Neural progenitor cell (in vitro differentiated cells): ENCODE measurements around the gene MAP3K9. TPM values are rescaled to one million over a fixed set of nuclear protein-coding genes. Genes with fewer than 3 reads are reported as not detected.

Source experiments
- DNase-seq: peaks from one replicate; pipeline ENCODE4 v3.0.0-alpha.2; 2016; ENCODE audit warnings: low spot score
- H2AFZ ChIP-seq: fragments of 200-600 bp; sonication (generic); replicated peaks from 2 replicates; pipeline ENCODE4 v1.6.1; 2016; ENCODE audit warnings: antibody characterized with exemption
- H3F3A ChIP-seq: fragments of 200-600 bp; sonication (generic); 2 replicates; pipeline ENCODE4 v1.6.1; 2016; ENCODE audit warnings: antibody characterized with exemption, low read depth
- H3K27ac ChIP-seq: fragments of 200-600 bp; sonication (generic); 2 replicates; pipeline ENCODE4 v1.5.1; 2016; ENCODE audit warnings: mild to moderate bottlenecking
- H3K27me3 ChIP-seq: fragments of 200-600 bp; sonication (generic); 2 replicates; pipeline ENCODE4 v1.6.1; 2016; ENCODE audit warnings: mild to moderate bottlenecking, moderate library complexity
- H3K36me3 ChIP-seq: fragments of 200-600 bp; sonication (generic); 2 replicates; pipeline ENCODE4 v1.5.1; 2016
- H3K4me1 ChIP-seq: fragments of 200-600 bp; sonication (generic); 2 replicates; pipeline ENCODE4 v1.6.1; 2016; ENCODE audit warnings: mixed run types
- H3K4me2 ChIP-seq: fragments of 200-600 bp; sonication (generic); 2 replicates; pipeline ENCODE4 v1.6.1; 2016
- H3K4me3 ChIP-seq: fragments of 200-600 bp; sonication (generic); 2 replicates; pipeline ENCODE4 v1.5.1; 2016
- H3K79me2 ChIP-seq: fragments of 200-600 bp; sonication (generic); 2 replicates; pipeline ENCODE4 v1.6.1; 2016; ENCODE audit warnings: low read depth
- H3K9ac ChIP-seq: fragments of 200-600 bp; sonication (generic); 2 replicates; pipeline ENCODE4 v1.6.1; 2016
- H3K9me3 ChIP-seq: fragments of 200-600 bp; sonication (generic); 2 replicates; pipeline ENCODE4 v1.5.1; 2016; ENCODE audit warnings: low read depth
- H4K20me1 ChIP-seq: fragments of 200-600 bp; sonication (generic); 2 replicates; pipeline ENCODE4 v1.6.1; 2016; ENCODE audit warnings: low read depth
- H3K27ac Mint-ChIP-seq: 3 replicates; pipeline ENCODE4 v1.8.0; 2021; ENCODE audit warnings: mixed read lengths
- H3K27me3 Mint-ChIP-seq: 2 replicates; pipeline ENCODE4 v1.8.0; 2022; ENCODE audit warnings: low read depth, mild to moderate bottlenecking, inconsistent platforms, moderate library complexity, mixed read lengths; ENCODE audit not compliant: insufficient read depth
- H3K36me3 Mint-ChIP-seq: 3 replicates; pipeline ENCODE4 v1.8.0; 2021; ENCODE audit warnings: mixed read lengths
- H3K4me1 Mint-ChIP-seq: 3 replicates; pipeline ENCODE4 v1.8.0; 2021; ENCODE audit warnings: mixed read lengths
- H3K4me3 Mint-ChIP-seq: 3 replicates; pipeline ENCODE4 v1.8.0; 2021; ENCODE audit warnings: mild to moderate bottlenecking, moderate library complexity, mixed read lengths
- H3K9me3 Mint-ChIP-seq: 3 replicates; pipeline ENCODE4 v1.8.0; 2020; ENCODE audit warnings: mixed read lengths
- CTCF ChIP-seq: fragments of 200-600 bp; sonication (generic); IDR thresholded peaks from 2 replicates; pipeline ENCODE4 v1.5.1; 2017; ENCODE audit warnings: antibody characterized with exemption, mild to moderate bottlenecking
- EZH2 ChIP-seq: fragments of 200-600 bp; sonication (generic); IDR thresholded peaks from 2 replicates; pipeline ENCODE4 v1.6.1; 2017; ENCODE audit warnings: antibody characterized with exemption, mild to moderate bottlenecking, moderate library complexity
- EZH2phosphoT487 ChIP-seq: fragments of 200-600 bp; sonication (generic); IDR thresholded peaks from 2 replicates; pipeline ENCODE4 v1.6.1; 2017; ENCODE audit warnings: antibody characterized with exemption
- total RNA-seq: library from RNA; depleted of rRNA; stranded (reverse); fragments of >200 nt; gene quantifications from 2 replicates; pipeline ENCODE4 v1.2.3, GENCODE V29; 2015; ENCODE audit warnings: low replicate concordance

MAP3K9 gene
- total RNA-seq, 1 donor from 2014 or later: 14.9 TPM

DNA sequence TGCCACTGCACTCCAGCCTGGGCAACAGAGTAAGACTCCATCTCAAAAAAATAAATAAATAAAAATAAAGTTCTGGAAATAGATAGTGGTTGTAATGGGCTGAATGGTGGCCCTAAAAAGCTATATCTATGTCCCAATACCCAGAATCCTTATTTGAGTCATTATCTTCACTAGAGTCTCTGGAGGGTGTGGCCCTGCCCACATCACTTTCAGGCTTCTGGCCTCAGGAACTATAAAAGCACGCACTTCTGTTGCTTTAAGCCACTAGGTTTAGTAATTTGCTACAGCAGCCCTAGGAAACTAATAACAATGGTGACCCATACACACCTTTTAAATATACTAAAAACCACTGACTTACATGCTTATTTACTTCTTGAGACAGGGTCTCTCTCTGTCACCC is 49.9 kb downstream of the MAP3K9 start:
- H3K36me3 ChIP-seq: peaks cover 7% of the 10 kb centered on the region
- Mint-ChIP-seq H3K9me3 (no peaks in the 10 kb centered on the region), H3K4me1 (no peaks in the 10 kb centered on the region), H3K27me3 (no peaks in the 10 kb centered on the region), H3K4me3 (no peak overlapping the region), H3K36me3 (peaks cover 14% of the 10 kb centered on the region), H3K27ac (no peak overlapping the region)
- no peak overlapping the region for H2AFZ ChIP-seq
- no peak overlapping the region for H3K9ac ChIP-seq
- no peak for DNase-seq
- H4K20me1 ChIP-seq: peaks cover 6% of the 10 kb centered on the region
- H3K27ac ChIP-seq: no peak overlapping the region
- H3K4me1 ChIP-seq: no peaks in the 10 kb centered on the region
- TF ChIP-seq EZH2 (no peak), CTCF (no peak), EZH2phosphoT487 (no peak)
- no peaks in the 10 kb centered on the region for H3K27me3 ChIP-seq
- peaks cover 15% of the 10 kb centered on the region for H3K79me2 ChIP-seq
- H3K4me3 ChIP-seq: no peak overlapping the region
- H3K4me2 ChIP-seq: no peak overlapping the region
- no peaks in the 10 kb centered on the region for H3K9me3 ChIP-seq
- no peaks in the 10 kb centered on the region for H3F3A ChIP-seq

DNA sequence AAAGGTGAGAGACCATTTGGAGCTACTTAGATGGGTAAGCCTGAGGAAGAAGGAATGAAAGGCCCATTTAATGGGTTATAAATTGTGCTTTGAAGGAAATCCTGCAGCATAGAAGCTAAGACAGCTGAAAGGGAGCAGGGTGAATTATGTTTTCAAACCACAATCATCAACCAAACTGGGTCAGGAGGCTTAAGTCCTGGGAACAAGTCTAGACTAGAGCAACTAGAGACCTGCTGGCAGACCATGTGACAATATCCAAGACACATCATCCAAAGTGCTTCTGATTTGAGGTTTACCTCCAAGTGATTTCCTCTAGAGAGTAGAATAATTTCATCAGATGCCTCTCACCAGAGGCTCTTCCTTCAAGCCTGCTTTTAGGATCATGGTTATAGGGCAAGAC is 53.7 kb downstream of the MAP3K9 start:
- peaks cover 7% of the 10 kb centered on the region for H3K36me3 ChIP-seq
- H3K9ac ChIP-seq: no peak overlapping the region
- H2AFZ ChIP-seq: no peak overlapping the region
- H3K4me1 ChIP-seq: peaks cover 11% of the 10 kb centered on the region
- no peaks in the 10 kb centered on the region for H3K79me2 ChIP-seq
- no peak overlapping the region for H3K4me2 ChIP-seq
- H4K20me1 ChIP-seq: peaks cover 12% of the 10 kb centered on the region
- no peak for TF ChIP-seq EZH2
- TF ChIP-seq CTCF: no peak
- no peak for TF ChIP-seq EZH2phosphoT487
- Mint-ChIP-seq H3K27me3 (no peaks in the 10 kb centered on the region), H3K9me3 (no peaks in the 10 kb centered on the region), H3K4me3 (no peak overlapping the region), H3K27ac (no peak overlapping the region), H3K36me3 (peaks cover 16% of the 10 kb centered on the region), H3K4me1 (peaks cover 9% of the 10 kb centered on the region)
- no peak overlapping the region for H3K27ac ChIP-seq
- no peaks in the 10 kb centered on the region for H3K27me3 ChIP-seq
- DNase-seq: no peak
- H3K4me3 ChIP-seq: no peak overlapping the region
- H3F3A ChIP-seq: no peaks in the 10 kb centered on the region
- H3K9me3 ChIP-seq: no peaks in the 10 kb centered on the region

DNA sequence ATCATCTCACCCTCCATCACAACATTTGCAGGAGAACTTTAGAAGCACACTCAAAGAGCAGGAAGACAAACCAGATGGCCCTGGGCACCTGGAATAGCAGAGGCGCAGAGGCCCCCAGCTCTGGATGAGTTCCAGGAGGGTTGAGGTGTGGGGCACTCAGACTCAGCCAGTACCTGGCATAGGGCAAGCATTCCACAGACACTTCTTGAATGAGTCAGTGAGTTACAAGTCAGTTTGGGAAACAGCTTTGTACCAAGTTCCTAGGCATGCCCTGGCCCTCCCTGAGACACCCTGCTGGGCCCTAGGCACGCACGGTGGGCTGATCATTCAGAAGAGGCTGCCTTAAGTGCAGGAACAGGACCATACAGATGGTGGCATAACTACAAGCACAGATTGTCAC is 54.3 kb downstream of the MAP3K9 start:
- H3K4me3 Mint-ChIP-seq: no peak overlapping the region
- H3K36me3 Mint-ChIP-seq: peaks cover 16% of the 10 kb centered on the region

More for the DNA sequence above, 54.3 kb downstream of the MAP3K9 start:
- TF ChIP-seq EZH2phosphoT487 (no peak), CTCF (no peak), EZH2 (no peak)
- H3F3A ChIP-seq: no peaks in the 10 kb centered on the region
- H3K79me2 ChIP-seq: no peaks in the 10 kb centered on the region
- H2AFZ ChIP-seq: no peak overlapping the region
- no peak overlapping the region for H3K27ac ChIP-seq
- H3K9me3 ChIP-seq: no peaks in the 10 kb centered on the region
- H4K20me1 ChIP-seq: peaks cover 12% of the 10 kb centered on the region
- DNase-seq: no peak
- Mint-ChIP-seq H3K27me3 (no peaks in the 10 kb centered on the region), H3K4me1 (peaks cover 9% of the 10 kb centered on the region), H3K27ac (no peak overlapping the region), H3K9me3 (no peaks in the 10 kb centered on the region)
- H3K4me3 ChIP-seq: no peak overlapping the region
- no peak overlapping the region for H3K9ac ChIP-seq
- H3K4me1 ChIP-seq: peaks cover 11% of the 10 kb centered on the region
- H3K36me3 ChIP-seq: peaks cover 7% of the 10 kb centered on the region
- H3K4me2 ChIP-seq: no peak overlapping the region
- H3K27me3 ChIP-seq: no peaks in the 10 kb centered on the region
